ENCODE measurements around the gene ELP2.
"Not testable (repeated sequence)": the region's sequence is repeated elsewhere in the genome, so short reads cannot be mapped to it uniquely, and the experiment has no call there.

ELP2 gene

DNA sequence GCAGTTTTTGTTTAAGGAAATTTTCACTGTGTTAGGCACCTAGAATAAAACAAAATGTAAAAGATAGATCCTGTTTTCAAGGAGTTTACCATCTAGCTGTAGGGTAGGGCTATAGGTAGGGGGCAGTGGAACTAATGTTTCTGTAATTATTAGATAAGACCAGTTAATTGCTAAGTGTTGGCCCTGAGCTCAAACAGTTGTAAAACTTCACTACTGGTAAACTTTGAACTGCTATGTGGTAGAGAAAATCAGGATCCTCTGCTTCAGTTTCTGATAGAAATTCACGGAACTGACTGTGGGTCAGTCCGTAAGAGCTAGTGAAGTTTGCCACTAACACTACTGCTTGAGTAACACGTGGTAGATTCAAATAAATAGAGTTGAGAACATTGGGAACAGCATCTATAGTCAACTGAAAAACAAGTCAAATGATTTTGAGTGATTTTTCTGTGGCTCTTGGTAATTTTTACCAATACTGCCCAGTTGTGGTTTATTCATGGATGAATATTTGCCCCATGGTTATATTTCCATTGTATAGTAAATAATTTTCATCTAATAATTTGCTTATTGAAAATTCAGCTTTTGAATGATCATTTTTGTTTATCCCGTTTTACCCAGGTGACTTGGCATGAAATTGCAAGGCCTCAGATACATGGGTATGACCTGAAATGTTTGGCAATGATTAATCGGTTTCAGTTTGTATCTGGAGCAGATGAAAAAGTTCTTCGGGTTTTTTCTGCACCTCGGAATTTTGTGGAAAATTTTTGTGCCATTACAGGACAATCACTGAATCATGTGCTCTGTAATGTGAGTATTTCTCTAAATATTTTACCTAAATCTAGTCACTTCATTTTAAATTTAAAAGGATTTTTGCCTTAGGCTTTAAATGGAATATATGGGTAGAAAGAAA lies 26.4 kb downstream of the ELP2 start:
- FAIRE-seq, result no peak
- DNase-seq (ENCODE audit: low spot score), result no peak

DNA sequence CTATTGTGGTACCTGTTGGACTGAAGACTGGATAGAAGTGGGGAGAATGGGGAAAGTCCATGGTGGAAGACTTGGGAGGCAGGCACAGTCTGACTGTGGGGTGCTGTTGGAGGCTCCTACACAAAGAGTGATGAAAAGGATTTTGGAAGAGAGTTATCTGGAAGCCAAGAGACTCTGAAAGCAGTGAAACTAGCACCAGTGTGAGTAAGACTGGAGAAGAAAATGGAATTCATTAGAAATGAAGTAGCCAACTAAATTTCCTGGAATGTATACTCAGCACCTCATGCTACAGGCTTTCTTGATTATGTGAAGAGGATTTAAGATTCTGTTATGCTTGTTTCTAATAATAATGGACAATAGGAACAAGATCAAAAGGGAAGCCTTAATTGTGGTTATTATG lies 27.7 kb downstream of the ELP2 start:
- FAIRE-seq, result no peak

GRCh38 chr18:36158266-36158867 lies 28.7 kb downstream of the ELP2 start:
- no peak for FAIRE-seq
- DNase-seq (ENCODE audit: low spot score), result no peak

More for the DNA sequence above, 27.7 kb downstream of the ELP2 start:
- DNase-seq (ENCODE audit: low spot score), result no peak

- DNase-seq (ENCODE audit: low spot score) (no peak), FAIRE-seq (no peak)
These were observed 31.3 kb downstream of the ELP2 start for GRCh38 chr18:36160959-36161371.

DNA sequence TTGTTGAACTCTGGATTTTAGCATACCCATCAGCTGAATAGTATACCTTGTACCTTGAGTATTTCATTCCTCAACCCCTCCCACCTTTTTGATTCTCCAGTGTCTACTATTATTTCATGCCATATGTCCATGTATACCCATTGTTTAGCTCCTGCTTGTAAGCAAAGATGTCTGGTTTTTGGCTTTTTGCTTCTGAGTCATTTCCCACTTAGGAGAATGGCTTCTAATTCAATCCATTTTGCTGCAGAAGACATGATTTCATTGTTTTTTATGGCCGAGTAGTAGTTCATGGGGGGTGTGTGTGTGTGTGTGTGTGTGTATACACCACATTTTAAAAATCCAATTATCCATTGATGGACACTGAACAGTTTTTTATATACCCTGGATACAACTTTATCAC lies 33.3 kb downstream of the ELP2 start:
- FAIRE-seq (no peak), DNase-seq (ENCODE audit: low spot score) (no peak)

DNA sequence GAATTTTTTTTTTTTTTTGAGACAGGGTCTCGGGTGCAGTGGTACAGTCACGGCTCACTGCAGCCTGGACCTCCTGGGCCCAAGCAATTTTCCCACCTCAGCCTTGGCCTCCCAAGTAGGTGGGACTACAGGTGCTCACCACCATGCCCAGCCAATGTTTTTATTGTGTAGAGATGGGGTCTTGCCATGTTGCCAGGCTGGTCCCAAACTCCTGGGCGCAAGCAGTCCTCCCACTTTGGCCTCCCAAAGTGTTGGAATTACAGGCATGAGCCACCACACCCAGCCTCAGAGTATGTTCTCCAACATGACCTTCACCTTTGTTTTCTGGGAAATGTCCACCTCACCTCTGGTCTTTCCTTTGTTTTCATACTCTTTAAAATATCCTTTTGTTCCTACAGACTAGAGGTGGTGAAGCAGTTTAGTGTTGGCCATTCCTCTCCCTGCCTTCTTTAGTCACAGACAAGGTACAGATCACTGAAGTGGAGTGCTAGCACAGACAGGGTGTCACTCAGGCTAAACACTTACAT lies 38.1 kb downstream of the ELP2 start:
- no peak for FAIRE-seq
- DNase-seq (ENCODE audit: low spot score), result no peak

- FAIRE-seq, result not testable (repeated sequence)
These were observed 38.6 kb downstream of the ELP2 start for GRCh38 chr18:36168296-36168695.

DNA sequence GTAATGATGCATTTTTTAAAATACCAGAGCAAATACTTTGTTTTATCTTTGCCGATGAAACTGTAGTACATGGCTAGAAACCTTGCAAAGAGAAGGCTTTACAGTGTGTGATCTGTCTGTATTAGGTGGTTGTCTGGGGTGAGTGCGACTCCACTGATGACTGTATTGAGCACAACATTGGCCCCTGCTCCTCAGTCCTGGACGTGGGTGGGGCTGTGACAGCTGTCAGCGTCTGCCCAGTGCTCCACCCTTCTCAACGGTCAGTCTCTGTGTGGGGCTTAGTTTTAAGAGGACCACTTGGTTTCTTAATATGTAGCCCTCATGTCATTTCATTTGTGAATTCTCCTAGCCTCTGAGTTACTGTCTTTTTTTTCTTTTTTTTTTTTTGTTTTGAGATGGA lies 40.2 kb downstream of the ELP2 start:
- DNase-seq (ENCODE audit: low spot score) (no peak), FAIRE-seq (no peak)

More at GRCh38 chr18:36168296-36168695, 38.6 kb downstream of the ELP2 start:
- not testable (repeated sequence) for DNase-seq (ENCODE audit: low spot score)

GRCh38 chr18:36175481-36175880 lies 45.8 kb downstream of the ELP2 start:
- DNase-seq (ENCODE audit: low spot score) (no peak), FAIRE-seq (no peak)

GRCh38 chr18:36176177-36176584 lies 46.5 kb downstream of the ELP2 start:
- no peak for FAIRE-seq
- no peak for DNase-seq (ENCODE audit: low spot score)

GRCh38 chr18:36176711-36177110 lies 47.0 kb downstream of the ELP2 start:
- no peak for FAIRE-seq

DNA sequence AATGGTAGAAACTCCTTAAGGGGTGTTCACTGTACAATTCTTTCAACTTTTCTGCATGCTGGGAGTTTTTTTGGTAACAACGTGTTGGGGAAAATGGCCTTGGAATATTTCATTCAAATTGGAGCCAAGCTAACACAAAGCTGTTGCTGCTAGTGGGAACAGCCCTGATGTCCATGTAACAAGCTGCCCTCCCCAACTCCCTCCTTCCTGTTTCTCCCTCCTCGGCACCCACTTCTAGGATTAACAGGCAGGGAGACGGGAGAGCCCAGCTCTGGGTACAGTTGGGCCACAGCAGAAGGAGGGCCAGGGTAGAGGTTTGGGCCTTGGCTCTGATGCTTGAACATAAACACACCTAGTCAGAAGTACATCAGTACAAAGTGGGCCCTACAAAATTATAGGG lies 48.2 kb downstream of the ELP2 start:
- DNase-seq (ENCODE audit: low spot score) (no peak), FAIRE-seq (no peak)

More at GRCh38 chr18:36176711-36177110, 47.0 kb downstream of the ELP2 start:
- DNase-seq (ENCODE audit: low spot score), result no peak

DNA sequence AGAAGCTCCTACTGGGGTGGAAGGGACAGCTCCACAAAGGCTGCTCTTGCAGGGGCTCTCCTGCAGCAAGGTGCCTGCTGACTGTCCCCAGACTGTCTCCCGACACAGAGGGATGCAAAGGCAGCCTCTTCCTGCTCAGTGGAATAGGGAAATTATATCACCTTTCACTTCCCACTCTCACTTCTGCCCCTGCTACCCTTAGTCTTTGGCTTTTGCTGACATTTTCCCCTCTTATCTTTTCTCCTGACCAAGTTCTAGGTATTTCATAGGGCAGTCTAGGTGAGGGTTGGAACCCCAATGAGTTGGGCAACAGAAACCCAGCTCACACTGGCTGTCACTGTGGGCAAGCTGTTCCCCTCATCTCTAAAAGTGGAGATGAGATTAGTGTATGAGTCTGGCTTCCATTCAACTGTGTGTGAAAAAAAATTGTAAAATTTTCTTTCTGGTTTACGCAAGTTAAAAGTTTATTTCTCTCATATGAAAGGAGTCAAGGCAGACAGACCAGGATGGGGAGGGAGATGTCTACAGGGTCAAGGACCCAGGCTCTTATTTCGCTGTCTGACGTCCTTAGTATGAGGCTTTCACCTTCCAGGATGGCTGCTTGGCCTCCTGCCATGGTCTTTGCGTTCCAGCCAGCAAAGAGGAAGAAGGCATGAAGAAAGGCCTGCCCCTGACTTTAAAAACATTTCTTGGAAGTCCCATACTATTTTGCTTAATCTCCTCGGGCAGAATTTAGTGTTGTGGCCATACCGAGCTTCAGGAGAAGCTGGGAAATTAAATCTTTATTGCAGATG lies 50.1 kb downstream of the ELP2 start:
- no peak for DNase-seq (ENCODE audit: low spot score)
- FAIRE-seq, result no peak

- no peak for DNase-seq (ENCODE audit: low spot score)
- no peak for FAIRE-seq
These were observed 51.7 kb downstream of the ELP2 start for GRCh38 chr18:36181441-36181840.

GRCh38 chr18:36181898-36182506 lies 52.3 kb downstream of the ELP2 start:
- DNase-seq (ENCODE audit: low spot score) (no peak), FAIRE-seq (no peak)

DNA sequence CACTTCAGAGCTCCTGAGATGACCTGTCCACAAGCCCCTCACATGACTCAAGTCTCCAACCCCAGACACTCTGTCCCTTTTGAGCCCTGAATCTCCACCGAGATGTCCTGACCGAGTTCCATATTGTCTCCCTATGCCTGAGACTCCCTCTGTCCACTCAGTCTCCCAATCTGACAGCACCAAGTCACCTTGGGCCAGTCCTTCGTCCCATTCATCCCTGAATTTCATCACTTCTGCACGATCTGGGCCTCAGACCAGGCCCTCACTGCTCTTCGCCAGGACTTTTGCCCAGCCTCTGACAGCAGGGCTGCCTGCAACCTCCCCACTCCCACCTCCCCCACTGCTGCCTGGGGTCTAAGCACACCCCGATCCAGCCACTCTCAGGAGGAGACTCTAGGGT lies 53.3 kb downstream of the ELP2 start:
- DNase-seq (ENCODE audit: low spot score), result no peak
- no peak for FAIRE-seq

- DNase-seq (ENCODE audit: low spot score), result no peak
- FAIRE-seq, result no peak
These were observed 54.3 kb downstream of the ELP2 start for GRCh38 chr18:36183987-36184386.

- no peak for FAIRE-seq
- DNase-seq (ENCODE audit: low spot score), result no peak
These were observed 55.5 kb downstream of the ELP2 start for GRCh38 chr18:36185157-36185556.

- DNase-seq (ENCODE audit: low spot score) (no peak), FAIRE-seq (no peak)
These were observed 56.3 kb downstream of the ELP2 start for GRCh38 chr18:36185901-36186460.

DNA sequence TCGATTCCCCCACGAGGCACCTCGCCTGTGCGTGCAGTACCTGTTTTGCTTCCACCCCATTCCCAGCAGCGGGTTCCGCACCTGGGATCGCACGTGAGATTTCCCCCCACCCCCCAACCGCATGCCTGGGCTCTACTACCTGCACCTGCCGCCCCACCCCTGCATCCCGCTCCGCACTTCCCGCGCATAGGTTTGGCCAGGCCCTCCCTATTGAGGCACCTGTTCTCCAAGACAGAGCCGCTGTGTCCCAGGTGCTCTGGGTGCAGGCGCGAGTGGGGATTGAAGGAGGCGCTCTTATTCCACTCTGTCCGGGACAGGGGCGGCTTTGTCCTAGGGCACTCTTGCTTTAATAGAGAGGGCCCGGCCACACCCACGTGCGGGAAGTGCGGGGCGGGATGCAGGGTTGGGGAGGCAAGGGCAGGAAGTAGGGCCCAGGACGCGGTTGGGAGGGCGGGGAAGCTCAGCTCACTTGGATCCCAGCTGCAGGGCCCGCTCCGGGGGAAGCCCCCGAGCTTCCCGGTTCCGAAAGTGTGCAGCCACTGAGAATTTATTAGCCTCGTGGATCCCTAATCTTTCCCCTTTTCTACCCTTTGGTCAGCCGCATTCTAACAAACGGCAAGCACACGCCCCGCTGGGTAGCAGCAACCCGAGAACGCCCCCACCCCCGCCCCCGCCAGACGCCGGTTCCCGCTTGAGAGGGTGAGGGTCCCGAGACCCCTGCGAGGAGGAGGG lies 56.9 kb downstream of the ELP2 start:
- no peak for FAIRE-seq
- peak; percentile 41 for DNase-seq (ENCODE audit: low spot score)
